Measurements from ENCODE around the gene SYNE1.

SYNE1 gene

GRCh38 chr6:152188011-152188410, 449.2 kb downstream of the SYNE1 start:
- peaks cover 15% of the 10 kb centered on the region for H3K36me3 Mint-ChIP-seq (ENCODE audit: low read depth)
- DNase-seq (no peak), ATAC-seq (no peak)
- no peak overlapping the region for H3K4me3 Mint-ChIP-seq
- peak overlapping the region; percentile 2 for H3K27ac Mint-ChIP-seq
- peaks cover 61% of the 10 kb centered on the region for H3K4me1 Mint-ChIP-seq
- H3K27me3 Mint-ChIP-seq, result no peaks in the 10 kb centered on the region
- H3K9me3 Mint-ChIP-seq, result peaks cover 19% of the 10 kb centered on the region

GRCh38 chr6:152186840-152187239, 450.3 kb downstream of the SYNE1 start:
- ATAC-seq, result no peak
- H3K27ac Mint-ChIP-seq, result peak overlapping the region; percentile 76
- H3K4me3 Mint-ChIP-seq, result peak overlapping the region; percentile 53

GRCh38 chr6:152184917-152185574, 452.1 kb downstream of the SYNE1 start:
- peaks cover 79% of the 10 kb centered on the region for H3K4me1 Mint-ChIP-seq
- peak overlapping the region; percentile 82 for H3K4me3 Mint-ChIP-seq

More at GRCh38 chr6:152186840-152187239, 450.3 kb downstream of the SYNE1 start:
- H3K27me3 Mint-ChIP-seq, result no peaks in the 10 kb centered on the region
- peaks cover 10% of the 10 kb centered on the region for H3K36me3 Mint-ChIP-seq (ENCODE audit: low read depth)
- H3K9me3 Mint-ChIP-seq, result peaks cover 10% of the 10 kb centered on the region
- peaks cover 70% of the 10 kb centered on the region for H3K4me1 Mint-ChIP-seq
- no peak for DNase-seq

GRCh38 chr6:152184573-152184916, 452.6 kb downstream of the SYNE1 start:
- H3K27me3 Mint-ChIP-seq, result no peaks in the 10 kb centered on the region
- ATAC-seq (no peak), DNase-seq (no peak)
- peaks cover 16% of the 10 kb centered on the region for H3K36me3 Mint-ChIP-seq (ENCODE audit: low read depth)
- peak overlapping the region; percentile 82 for H3K4me3 Mint-ChIP-seq
- peaks cover 76% of the 10 kb centered on the region for H3K4me1 Mint-ChIP-seq
- H3K27ac Mint-ChIP-seq, result peak overlapping the region; percentile 89
- no peaks in the 10 kb centered on the region for H3K9me3 Mint-ChIP-seq

More at GRCh38 chr6:152184917-152185574, 452.1 kb downstream of the SYNE1 start:
- DNase-seq, result no peak
- Mint-ChIP-seq H3K9me3 (no peaks in the 10 kb centered on the region), H3K27me3 (no peaks in the 10 kb centered on the region), H3K27ac (peak overlapping the region; percentile 89), H3K36me3 (ENCODE audit: low read depth) (peaks cover 15% of the 10 kb centered on the region)
- ATAC-seq, result peak; percentile 70

- no peak for DNase-seq
- H3K36me3 Mint-ChIP-seq (ENCODE audit: low read depth), result peaks cover 14% of the 10 kb centered on the region
- H3K9me3 Mint-ChIP-seq, result no peaks in the 10 kb centered on the region
- H3K4me3 Mint-ChIP-seq, result no peak overlapping the region
- peak overlapping the region; percentile 17 for H3K27ac Mint-ChIP-seq
- no peaks in the 10 kb centered on the region for H3K27me3 Mint-ChIP-seq
- H3K4me1 Mint-ChIP-seq, result peaks cover 47% of the 10 kb centered on the region
- no peak for ATAC-seq
These were observed 456.6 kb downstream of the SYNE1 start for GRCh38 chr6:152180601-152181000.

- no peak overlapping the region for H3K27ac Mint-ChIP-seq
These were observed 460.9 kb downstream of the SYNE1 start for GRCh38 chr6:152176268-152176667.

GRCh38 chr6:152173957-152174356, 463.2 kb downstream of the SYNE1 start:
- peaks cover 17% of the 10 kb centered on the region for H3K9me3 Mint-ChIP-seq
- DNase-seq (no peak), ATAC-seq (no peak)
- peaks cover 34% of the 10 kb centered on the region for H3K4me1 Mint-ChIP-seq
- no peaks in the 10 kb centered on the region for H3K27me3 Mint-ChIP-seq
- H3K27ac Mint-ChIP-seq, result no peak overlapping the region
- peaks cover 40% of the 10 kb centered on the region for H3K36me3 Mint-ChIP-seq (ENCODE audit: low read depth)
- no peak overlapping the region for H3K4me3 Mint-ChIP-seq

More at GRCh38 chr6:152176268-152176667, 460.9 kb downstream of the SYNE1 start:
- ATAC-seq (no peak), DNase-seq (no peak)
- Mint-ChIP-seq H3K36me3 (ENCODE audit: low read depth) (peaks cover 34% of the 10 kb centered on the region), H3K27me3 (no peaks in the 10 kb centered on the region), H3K4me3 (no peak overlapping the region), H3K9me3 (peaks cover 6% of the 10 kb centered on the region), H3K4me1 (peaks cover 32% of the 10 kb centered on the region)

GRCh38 chr6:152173321-152173720, 463.8 kb downstream of the SYNE1 start:
- ATAC-seq, result no peak
- Mint-ChIP-seq H3K27ac (no peak overlapping the region), H3K9me3 (peaks cover 17% of the 10 kb centered on the region), H3K36me3 (ENCODE audit: low read depth) (peaks cover 44% of the 10 kb centered on the region), H3K4me3 (no peak overlapping the region), H3K27me3 (no peaks in the 10 kb centered on the region), H3K4me1 (peaks cover 38% of the 10 kb centered on the region)
- no peak for DNase-seq

GRCh38 chr6:152170702-152171667, 466.2 kb downstream of the SYNE1 start:
- Mint-ChIP-seq H3K36me3 (ENCODE audit: low read depth) (peaks cover 40% of the 10 kb centered on the region), H3K4me1 (peaks cover 37% of the 10 kb centered on the region), H3K27ac (peak overlapping the region; percentile 95), H3K4me3 (peak overlapping the region; percentile 73), H3K9me3 (peaks cover 17% of the 10 kb centered on the region), H3K27me3 (no peaks in the 10 kb centered on the region)
- no peak for DNase-seq
- peak; percentile 93 for ATAC-seq

- peaks cover 37% of the 10 kb centered on the region for H3K4me1 Mint-ChIP-seq
- no peak for ATAC-seq
- no peaks in the 10 kb centered on the region for H3K27me3 Mint-ChIP-seq
- H3K36me3 Mint-ChIP-seq (ENCODE audit: low read depth), result peaks cover 33% of the 10 kb centered on the region
- no peak for DNase-seq
- H3K27ac Mint-ChIP-seq, result peak overlapping the region; percentile 95
- H3K9me3 Mint-ChIP-seq, result peaks cover 17% of the 10 kb centered on the region
- peak overlapping the region; percentile 73 for H3K4me3 Mint-ChIP-seq
These were observed 466.9 kb downstream of the SYNE1 start for GRCh38 chr6:152170313-152170701.

- Mint-ChIP-seq H3K36me3 (ENCODE audit: low read depth) (peaks cover 34% of the 10 kb centered on the region), H3K4me3 (no peak overlapping the region), H3K27ac (no peak overlapping the region), H3K9me3 (peaks cover 17% of the 10 kb centered on the region), H3K4me1 (peaks cover 30% of the 10 kb centered on the region), H3K27me3 (no peaks in the 10 kb centered on the region)
- ATAC-seq (no peak), DNase-seq (no peak)
These were observed 469.2 kb downstream of the SYNE1 start for GRCh38 chr6:152167641-152168603.

- H3K4me3 Mint-ChIP-seq, result no peak overlapping the region
- no peak overlapping the region for H3K27ac Mint-ChIP-seq
- H3K9me3 Mint-ChIP-seq, result peaks cover 15% of the 10 kb centered on the region
- ATAC-seq (no peak), DNase-seq (no peak)
- H3K4me1 Mint-ChIP-seq, result peaks cover 29% of the 10 kb centered on the region
- H3K27me3 Mint-ChIP-seq, result no peaks in the 10 kb centered on the region
- H3K36me3 Mint-ChIP-seq (ENCODE audit: low read depth), result peaks cover 35% of the 10 kb centered on the region
These were observed 470.3 kb downstream of the SYNE1 start for GRCh38 chr6:152166897-152167296.

GRCh38 chr6:152166497-152166896, 470.7 kb downstream of the SYNE1 start:
- no peak overlapping the region for H3K27ac Mint-ChIP-seq
- ATAC-seq, result no peak
- no peak for DNase-seq

GRCh38 chr6:152164957-152165356, 472.2 kb downstream of the SYNE1 start:
- no peak overlapping the region for H3K4me3 Mint-ChIP-seq
- DNase-seq (no peak), ATAC-seq (no peak)
- H3K36me3 Mint-ChIP-seq (ENCODE audit: low read depth), result peaks cover 20% of the 10 kb centered on the region
- no peak overlapping the region for H3K27ac Mint-ChIP-seq
- no peaks in the 10 kb centered on the region for H3K9me3 Mint-ChIP-seq
- peaks cover 27% of the 10 kb centered on the region for H3K4me1 Mint-ChIP-seq
- H3K27me3 Mint-ChIP-seq, result no peaks in the 10 kb centered on the region

More at GRCh38 chr6:152166497-152166896, 470.7 kb downstream of the SYNE1 start:
- H3K4me3 Mint-ChIP-seq, result no peak overlapping the region
- H3K27me3 Mint-ChIP-seq, result no peaks in the 10 kb centered on the region
- H3K9me3 Mint-ChIP-seq, result peaks cover 13% of the 10 kb centered on the region
- peaks cover 33% of the 10 kb centered on the region for H3K36me3 Mint-ChIP-seq (ENCODE audit: low read depth)
- peaks cover 29% of the 10 kb centered on the region for H3K4me1 Mint-ChIP-seq
